HG03460 (cell line): ENCODE measurements around the gene TXNDC5.

Experiments used
- ATAC-seq: cut with Tn5 transposase; IDR thresholded peaks from one replicate; pipeline ENCODE4 v1.9.1; 2021; ENCODE audit not compliant: unreplicated experiment

The TXNDC5 gene

GRCh38 chr6:7868926-7869325 lies 41.7 kb downstream of the TXNDC5 start:
- ATAC-seq, result no peak

GRCh38 chr6:7866526-7866925 lies 44.1 kb downstream of the TXNDC5 start:
- ATAC-seq, result no peak

- ATAC-seq, result no peak
Measured at GRCh38 chr6:7865781-7866180, 44.8 kb downstream of the TXNDC5 start.

GRCh38 chr6:7859591-7859990 lies 51.0 kb downstream of the TXNDC5 start:
- no peak for ATAC-seq

GRCh38 chr6:7851780-7852179 lies 58.8 kb downstream of the TXNDC5 start:
- ATAC-seq, result no peak

- ATAC-seq, result no peak
Measured at GRCh38 chr6:7848229-7848628, 62.4 kb downstream of the TXNDC5 start.

- ATAC-seq, result no peak
Measured at GRCh38 chr6:7846966-7847818, 63.4 kb downstream of the TXNDC5 start.

- no peak for ATAC-seq
Measured at GRCh38 chr6:7841781-7842468, 68.7 kb downstream of the TXNDC5 start.

GRCh38 chr6:7836371-7837026 lies 74.1 kb downstream of the TXNDC5 start:
- ATAC-seq, result no peak

- ATAC-seq, result no peak
Measured at GRCh38 chr6:7833751-7834070, 76.9 kb downstream of the TXNDC5 start.

GRCh38 chr6:7832904-7833750 lies 77.5 kb downstream of the TXNDC5 start:
- ATAC-seq, result no peak
